ENCODE results near the gene BCR.

The BCR gene

DNA sequence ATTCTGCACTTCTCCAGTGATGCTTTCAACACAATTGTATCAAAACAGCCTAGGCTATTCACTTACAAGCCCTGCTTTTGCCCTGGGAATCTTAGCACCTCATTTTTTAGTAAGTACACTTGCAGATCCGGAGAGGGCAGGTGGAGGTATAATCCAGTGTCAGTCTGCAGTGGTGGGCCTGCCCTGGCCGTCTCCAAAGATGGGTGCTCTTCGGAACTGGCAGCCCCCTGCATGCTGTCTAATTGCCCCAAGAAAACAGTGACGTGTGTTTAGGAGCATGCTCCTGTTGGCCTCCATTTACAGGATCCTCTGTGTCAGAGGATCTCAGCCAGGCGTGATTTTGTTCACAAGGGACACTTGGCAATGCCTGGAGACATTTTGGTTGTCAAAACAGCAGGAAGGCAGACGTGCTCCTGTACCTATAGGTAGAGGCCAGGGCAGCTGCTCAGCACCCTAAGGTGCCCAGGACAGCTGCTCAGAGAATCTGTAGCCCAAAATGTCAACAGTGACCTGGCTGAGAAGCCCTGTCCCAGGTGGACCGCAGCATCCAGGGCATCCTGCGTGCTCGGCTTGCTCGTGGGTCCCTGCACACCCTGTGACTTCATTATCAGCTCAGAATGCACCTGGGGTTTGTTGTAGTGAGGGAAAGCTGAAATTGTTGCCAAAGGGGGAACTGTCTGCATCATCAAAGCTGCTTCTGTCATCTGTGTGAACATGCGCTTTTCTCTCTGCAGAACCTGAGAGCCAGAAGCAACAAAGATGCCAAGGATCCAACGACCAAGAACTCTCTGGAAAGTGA is 90.7 kb downstream of the BCR start:
- Histone ChIP-seq H3K9me3 (ENCODE audit: control insufficient read depth, low read length) (no peaks in the 10 kb centered on the region), H3K9ac (ENCODE audit: low read length) (no peak overlapping the region), H3K4me3 (ENCODE audit: low read length) (no peak overlapping the region), H3K36me3 (ENCODE audit: control insufficient read depth, insufficient read depth, low read length) (no peaks in the 10 kb centered on the region), H3K4me1 (ENCODE audit: control insufficient read depth, insufficient read depth, low read length) (no peaks in the 10 kb centered on the region), H3K27me3 (ENCODE audit: control insufficient read depth, insufficient read depth, low read length) (no peaks in the 10 kb centered on the region)

DNA sequence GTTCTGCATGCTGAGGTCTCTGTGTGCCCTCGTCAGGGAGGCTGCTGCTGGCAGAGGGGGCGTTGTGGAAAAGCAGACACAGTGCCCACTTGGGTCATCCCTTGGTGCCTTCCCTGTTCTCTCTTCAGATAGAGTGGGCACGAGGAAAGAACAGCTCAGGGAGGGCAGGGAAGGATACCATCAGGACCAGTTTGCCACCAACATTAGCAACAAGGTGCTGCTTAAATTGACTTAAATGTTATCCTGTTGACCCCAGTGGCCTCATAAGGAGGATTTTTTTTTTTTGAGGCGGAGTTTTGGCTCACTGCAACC is 91.2 kb downstream of the BCR start:
- Histone ChIP-seq H3K27me3 (ENCODE audit: control insufficient read depth, insufficient read depth, low read length) (no peaks in the 10 kb centered on the region), H3K36me3 (ENCODE audit: control insufficient read depth, insufficient read depth, low read length) (no peaks in the 10 kb centered on the region), H3K9me3 (ENCODE audit: control insufficient read depth, low read length) (no peaks in the 10 kb centered on the region), H3K4me3 (ENCODE audit: low read length) (no peak overlapping the region), H3K4me1 (ENCODE audit: control insufficient read depth, insufficient read depth, low read length) (no peaks in the 10 kb centered on the region), H3K9ac (ENCODE audit: low read length) (no peak overlapping the region)

DNA sequence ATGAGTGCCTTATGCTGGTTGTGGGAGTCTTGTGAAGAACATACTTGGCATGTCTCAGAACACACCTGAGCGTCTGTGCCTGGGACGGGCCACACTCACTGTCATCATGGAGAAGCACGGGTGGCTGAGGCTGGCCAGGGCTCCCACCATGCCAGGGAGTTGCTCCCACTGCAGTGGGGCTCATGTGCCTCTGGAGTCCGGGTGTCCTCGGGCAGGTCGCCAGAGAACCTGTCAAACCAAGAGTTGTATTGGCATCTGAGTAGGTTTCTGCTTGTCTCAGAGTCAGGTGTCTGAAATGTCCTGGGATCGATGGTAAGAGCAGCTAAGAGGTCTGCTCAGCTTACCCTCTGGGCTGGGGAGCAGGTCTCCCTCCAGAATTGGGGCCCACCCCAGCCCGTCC is 92.1 kb downstream of the BCR start:
- H3K27me3 ChIP-seq (ENCODE audit: control insufficient read depth, insufficient read depth, low read length): no peaks in the 10 kb centered on the region
- no peak overlapping the region for H3K9ac ChIP-seq (ENCODE audit: low read length)
- no peaks in the 10 kb centered on the region for H3K4me1 ChIP-seq (ENCODE audit: control insufficient read depth, insufficient read depth, low read length)
- no peaks in the 10 kb centered on the region for H3K9me3 ChIP-seq (ENCODE audit: control insufficient read depth, low read length)
- H3K36me3 ChIP-seq (ENCODE audit: control insufficient read depth, insufficient read depth, low read length): no peaks in the 10 kb centered on the region
- no peak overlapping the region for H3K4me3 ChIP-seq (ENCODE audit: low read length)

DNA sequence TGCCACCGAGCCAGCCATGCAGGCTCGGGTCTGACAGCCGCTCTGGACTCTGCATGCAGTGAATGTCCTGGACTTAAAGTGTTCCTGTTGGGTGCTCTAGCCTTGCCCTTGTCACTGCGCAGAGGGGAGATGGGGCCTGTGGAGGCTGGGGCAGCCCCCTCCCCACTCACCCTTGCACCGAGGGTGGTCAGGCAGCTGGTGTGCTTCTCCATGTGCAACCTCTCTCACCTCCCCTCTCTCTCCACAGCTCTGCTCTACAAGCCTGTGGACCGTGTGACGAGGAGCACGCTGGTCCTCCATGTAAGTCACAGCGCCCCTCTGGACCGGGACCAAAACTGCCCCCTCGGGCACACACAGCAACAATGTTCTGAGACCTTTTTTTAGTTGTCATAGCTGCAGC is 92.5 kb downstream of the BCR start:
- H3K36me3 ChIP-seq (ENCODE audit: control insufficient read depth, insufficient read depth, low read length): no peaks in the 10 kb centered on the region
- no peaks in the 10 kb centered on the region for H3K9me3 ChIP-seq (ENCODE audit: control insufficient read depth, low read length)
- H3K27me3 ChIP-seq (ENCODE audit: control insufficient read depth, insufficient read depth, low read length): no peaks in the 10 kb centered on the region
- H3K4me1 ChIP-seq (ENCODE audit: control insufficient read depth, insufficient read depth, low read length): peaks cover 3% of the 10 kb centered on the region
- no peak overlapping the region for H3K4me3 ChIP-seq (ENCODE audit: low read length)
- H3K9ac ChIP-seq (ENCODE audit: low read length): no peak overlapping the region

DNA sequence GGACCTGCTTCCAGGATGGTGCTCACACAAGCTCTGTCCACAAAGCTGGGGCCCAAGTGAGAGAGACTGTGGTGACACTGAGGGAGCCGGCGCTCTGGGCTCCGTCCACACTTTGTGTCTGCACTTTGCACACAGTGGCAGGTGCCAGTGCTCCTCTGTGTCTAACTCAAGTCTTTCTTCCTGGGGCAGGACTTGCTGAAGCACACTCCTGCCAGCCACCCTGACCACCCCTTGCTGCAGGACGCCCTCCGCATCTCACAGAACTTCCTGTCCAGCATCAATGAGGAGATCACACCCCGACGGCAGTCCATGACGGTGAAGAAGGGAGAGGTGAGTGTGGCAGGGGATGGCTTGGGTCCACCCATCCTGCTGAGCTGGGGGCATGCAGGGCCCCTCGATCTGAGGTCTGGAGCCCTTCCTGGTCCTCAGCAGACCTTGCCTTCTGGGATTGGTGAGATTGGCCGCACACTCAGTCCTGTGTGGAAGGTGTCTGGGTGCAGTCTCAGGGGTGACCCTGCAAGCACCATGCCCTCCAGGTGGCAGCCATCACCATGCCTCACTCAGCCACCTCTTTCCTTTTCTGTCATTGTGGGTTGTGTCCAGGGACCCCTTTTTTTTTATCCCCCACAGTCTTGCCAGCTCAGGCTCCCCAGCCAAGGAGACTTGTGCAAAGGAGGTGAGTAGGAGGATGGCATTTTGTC is 93.3 kb downstream of the BCR start:
- H3K4me1 ChIP-seq (ENCODE audit: control insufficient read depth, insufficient read depth, low read length): peaks cover 10% of the 10 kb centered on the region
- H3K4me3 ChIP-seq (ENCODE audit: low read length): no peak overlapping the region
- H3K27me3 ChIP-seq (ENCODE audit: control insufficient read depth, insufficient read depth, low read length): no peaks in the 10 kb centered on the region
- no peaks in the 10 kb centered on the region for H3K36me3 ChIP-seq (ENCODE audit: control insufficient read depth, insufficient read depth, low read length)
- H3K9ac ChIP-seq (ENCODE audit: low read length): no peak overlapping the region
- H3K9me3 ChIP-seq (ENCODE audit: control insufficient read depth, low read length): no peaks in the 10 kb centered on the region

DNA sequence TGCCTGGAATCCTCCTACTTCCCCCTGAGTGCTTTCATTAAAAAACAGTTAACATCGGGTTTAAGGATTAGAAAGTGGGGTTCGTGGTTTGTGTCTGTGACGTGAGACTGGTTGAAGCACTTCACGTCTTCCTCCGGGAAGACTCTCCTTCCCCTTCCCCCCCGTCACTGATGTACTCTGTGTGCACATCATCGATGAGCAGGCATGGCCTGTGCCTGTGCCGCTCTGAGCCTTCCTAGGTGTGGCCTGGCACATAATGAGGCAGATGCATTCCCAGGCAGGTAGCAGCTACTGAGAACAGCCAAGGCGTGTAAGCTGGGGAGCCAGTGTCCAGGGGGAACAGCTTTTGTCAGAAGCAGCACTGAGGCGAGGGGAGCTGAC is 93.8 kb downstream of the BCR start:
- Histone ChIP-seq H3K4me3 (ENCODE audit: low read length) (no peak overlapping the region), H3K36me3 (ENCODE audit: control insufficient read depth, insufficient read depth, low read length) (no peaks in the 10 kb centered on the region), H3K4me1 (ENCODE audit: control insufficient read depth, insufficient read depth, low read length) (peaks cover 16% of the 10 kb centered on the region), H3K9ac (ENCODE audit: low read length) (no peak overlapping the region), H3K9me3 (ENCODE audit: control insufficient read depth, low read length) (no peaks in the 10 kb centered on the region), H3K27me3 (ENCODE audit: control insufficient read depth, insufficient read depth, low read length) (no peaks in the 10 kb centered on the region)

DNA sequence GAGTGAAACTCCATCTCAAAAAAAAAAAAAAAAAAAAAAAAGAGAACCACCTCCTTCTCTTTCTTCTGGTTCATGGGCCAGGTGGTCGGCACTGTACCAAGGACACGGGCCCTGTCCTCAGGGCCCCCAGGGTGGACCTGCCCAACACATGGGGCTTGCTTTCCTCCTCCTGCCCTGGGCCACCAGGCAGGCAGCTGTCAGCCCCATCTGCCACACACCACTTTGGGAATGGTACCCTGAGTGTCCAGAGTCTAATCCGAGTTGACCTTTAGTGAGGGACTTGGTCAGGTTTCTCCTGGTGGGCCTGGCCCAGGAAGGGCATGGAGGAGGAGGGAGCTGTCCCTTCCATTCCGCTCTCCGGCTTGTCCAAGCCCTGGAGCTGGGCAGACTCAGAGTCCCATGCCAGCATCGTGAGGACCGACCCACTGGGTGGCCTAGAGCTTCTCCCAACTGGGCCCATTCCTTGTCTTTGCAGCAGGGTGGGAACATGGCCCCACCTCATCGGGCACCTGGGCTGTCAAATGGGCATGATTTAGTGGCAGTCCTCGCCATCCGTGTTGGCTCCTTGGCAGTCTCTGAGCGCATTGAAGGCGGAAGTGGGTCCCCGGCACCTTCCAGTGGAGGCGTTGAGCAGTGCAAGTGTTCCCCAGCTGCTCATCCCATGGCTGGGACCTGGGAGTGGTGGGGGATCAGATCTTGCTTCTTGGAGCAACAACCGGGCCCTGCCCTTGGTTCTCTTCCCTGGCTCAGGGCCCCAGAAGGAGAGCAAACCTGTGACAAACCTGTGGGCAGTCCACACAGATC is 94.8 kb downstream of the BCR start:
- Histone ChIP-seq H3K4me3 (ENCODE audit: low read length) (no peak overlapping the region), H3K9ac (ENCODE audit: low read length) (no peak overlapping the region), H3K27me3 (ENCODE audit: control insufficient read depth, insufficient read depth, low read length) (no peaks in the 10 kb centered on the region), H3K36me3 (ENCODE audit: control insufficient read depth, insufficient read depth, low read length) (peaks cover 4% of the 10 kb centered on the region), H3K9me3 (ENCODE audit: control insufficient read depth, low read length) (no peaks in the 10 kb centered on the region), H3K4me1 (ENCODE audit: control insufficient read depth, insufficient read depth, low read length) (peaks cover 25% of the 10 kb centered on the region)

DNA sequence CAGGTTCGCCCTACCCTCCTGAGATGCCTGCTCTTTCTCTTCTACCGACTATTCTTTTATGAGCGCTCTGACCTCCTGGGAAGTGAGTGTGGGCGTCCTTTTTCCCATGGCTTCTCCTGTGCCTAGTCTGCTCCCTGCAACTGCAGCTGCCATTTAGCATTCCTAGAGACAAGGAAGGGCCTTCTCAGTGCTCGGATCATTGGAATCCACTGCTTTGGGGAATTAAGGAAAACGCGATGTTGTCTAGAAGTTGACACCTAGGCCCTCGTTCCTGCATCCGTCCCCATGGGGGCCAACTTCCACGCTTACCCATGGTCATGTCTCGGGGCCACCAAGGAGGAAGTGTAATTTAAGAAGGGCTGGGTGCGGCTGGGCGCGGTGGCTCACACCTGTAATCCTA is 95.4 kb downstream of the BCR start:
- Histone ChIP-seq H3K9ac (ENCODE audit: low read length) (no peak overlapping the region), H3K36me3 (ENCODE audit: control insufficient read depth, insufficient read depth, low read length) (peaks cover 5% of the 10 kb centered on the region), H3K4me3 (ENCODE audit: low read length) (no peak overlapping the region), H3K9me3 (ENCODE audit: control insufficient read depth, low read length) (no peaks in the 10 kb centered on the region), H3K4me1 (ENCODE audit: control insufficient read depth, insufficient read depth, low read length) (peaks cover 30% of the 10 kb centered on the region), H3K27me3 (ENCODE audit: control insufficient read depth, insufficient read depth, low read length) (no peaks in the 10 kb centered on the region)

DNA sequence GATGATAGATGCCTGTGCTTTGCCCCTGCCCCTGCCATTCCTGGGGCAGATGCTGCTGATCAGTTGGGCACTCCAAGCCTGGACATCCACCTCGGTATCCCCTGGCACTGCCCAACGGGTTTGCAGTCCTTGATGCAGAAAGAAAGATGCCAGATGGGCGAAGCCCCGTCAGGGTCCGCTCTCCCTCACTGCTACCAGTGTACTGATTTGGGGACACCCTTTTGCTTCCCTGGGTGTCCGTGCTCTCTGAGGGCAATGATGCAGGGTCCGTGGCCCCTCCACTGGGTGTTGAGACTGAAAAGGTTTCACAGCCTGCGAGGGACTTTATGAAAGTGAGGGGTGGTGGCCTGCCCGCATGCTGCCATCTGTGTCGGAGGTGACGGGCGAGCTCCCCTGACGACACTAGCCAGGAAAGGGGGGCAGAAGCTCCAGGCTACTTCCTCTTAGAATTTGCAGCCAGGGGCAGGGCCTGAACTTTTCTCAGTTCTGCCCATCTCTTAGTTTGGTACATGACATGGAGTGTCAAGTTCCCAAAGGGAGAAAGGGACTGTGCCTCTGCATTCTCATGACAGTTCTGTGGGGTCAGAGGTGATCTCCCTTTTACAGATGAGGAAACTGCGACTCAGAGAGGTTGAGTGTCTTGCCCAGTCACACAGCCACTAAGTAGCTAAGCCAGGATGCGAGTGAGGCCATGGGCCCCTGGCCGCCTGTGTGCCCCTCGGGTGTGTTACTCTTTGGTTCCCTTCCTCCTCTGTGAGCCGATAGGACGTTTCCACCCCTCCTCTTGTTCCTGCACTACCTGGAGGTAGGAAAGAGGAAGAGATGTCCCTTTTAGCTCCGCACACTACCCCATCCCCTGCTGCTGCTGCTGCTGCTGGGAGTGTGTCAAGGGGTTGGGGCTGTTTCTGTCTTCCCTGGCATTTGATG is 96.6 kb downstream of the BCR start:
- Histone ChIP-seq H3K9me3 (ENCODE audit: control insufficient read depth, low read length) (no peaks in the 10 kb centered on the region), H3K36me3 (ENCODE audit: control insufficient read depth, insufficient read depth, low read length) (peaks cover 5% of the 10 kb centered on the region), H3K4me1 (ENCODE audit: control insufficient read depth, insufficient read depth, low read length) (peaks cover 39% of the 10 kb centered on the region)

DNA sequence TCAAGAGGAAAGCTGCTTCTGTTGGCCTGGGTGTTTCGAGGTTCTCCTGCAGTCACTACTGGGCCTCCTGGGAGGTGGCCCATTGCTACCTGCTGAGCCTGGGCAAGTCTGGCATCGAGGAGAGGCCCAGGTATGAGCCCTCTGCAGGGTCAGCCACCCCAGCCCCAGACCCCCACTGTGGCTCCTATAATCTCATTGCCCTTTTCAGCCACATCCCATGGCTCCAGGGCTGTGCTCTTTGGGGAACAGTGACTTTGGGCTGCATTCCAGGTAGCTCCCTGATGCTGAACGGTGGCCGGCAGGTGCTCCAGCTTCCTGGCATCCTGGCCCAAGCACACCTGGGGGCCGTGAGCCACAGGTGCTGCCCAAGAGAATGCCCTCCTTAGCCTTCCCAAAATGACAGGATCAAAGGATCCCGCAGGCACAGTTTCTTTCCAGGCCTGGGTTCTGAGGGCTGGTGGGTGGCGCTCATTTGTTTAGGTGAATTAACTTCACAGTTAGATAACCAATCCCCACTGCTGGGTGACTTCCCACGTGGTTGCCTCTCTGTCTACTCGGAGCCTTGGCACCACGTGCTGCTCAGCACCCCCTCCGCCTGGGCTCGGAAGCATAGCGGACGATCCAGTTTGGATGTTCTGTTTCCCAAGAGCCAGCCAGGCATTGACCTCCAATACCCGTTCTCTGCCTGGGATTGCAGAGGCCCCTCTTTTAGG is 97.4 kb downstream of the BCR start:
- H3K9me3 ChIP-seq (ENCODE audit: control insufficient read depth, low read length): no peaks in the 10 kb centered on the region
- no peak overlapping the region for H3K4me3 ChIP-seq (ENCODE audit: low read length)
- H3K4me1 ChIP-seq (ENCODE audit: control insufficient read depth, insufficient read depth, low read length): peaks cover 48% of the 10 kb centered on the region
- H3K36me3 ChIP-seq (ENCODE audit: control insufficient read depth, insufficient read depth, low read length): peaks cover 5% of the 10 kb centered on the region
- peak overlapping the region; percentile 7 for H3K9ac ChIP-seq (ENCODE audit: low read length)
- H3K27me3 ChIP-seq (ENCODE audit: control insufficient read depth, insufficient read depth, low read length): no peaks in the 10 kb centered on the region

More for the DNA sequence above, 96.6 kb downstream of the BCR start:
- Histone ChIP-seq H3K9ac (ENCODE audit: low read length) (peak overlapping the region; percentile 7), H3K27me3 (ENCODE audit: control insufficient read depth, insufficient read depth, low read length) (no peaks in the 10 kb centered on the region), H3K4me3 (ENCODE audit: low read length) (no peak overlapping the region)
